SK-N-MC (cell line): ENCODE measurements around the gene CNIH2.
"Not testable (repeated sequence)": the region's sequence is repeated elsewhere in the genome, so short reads cannot be mapped to it uniquely, and the experiment has no call there.

ENCODE experiments used
- EZH2 ChIP-seq: fragments of 200-600 bp; sonication (generic); IDR thresholded peaks from one replicate; pipeline ENCODE4 v1.6.1; 2017; ENCODE audit warnings: antibody characterized with exemption
- POLR2AphosphoS5 ChIP-seq: IDR thresholded peaks from 2 replicates; pipeline ENCODE4 v1.6.1; 2012; ENCODE audit warnings: mild to moderate bottlenecking, low read depth, low read length, borderline replicate concordance

- TF ChIP-seq EZH2, POLR2AphosphoS5: not testable (repeated sequence)
Measured at GRCh38 chr11:66320289-66320688, 42.3 kb downstream of the CNIH2 start.
